Uterus (tissue), 4 donors: Measurements from ENCODE around the gene IQSEC3. TPM values are rescaled to one million over a fixed set of nuclear protein-coding genes. Genes with fewer than 3 reads are reported as not detected.

Experiments used
- DNase-seq, 2 donors: peaks; one replicate each; pipeline ENCODE4 v3.0.0-alpha.2; 2019 to 2020
- H3K27ac ChIP-seq, 2 donors: fragments of 200-600 bp; sonication (generic); 1 replicate in 1 of 2; 2 replicates in 1 of 2; pipeline ENCODE4 v1.5.1; 2016 to 2018
- H3K27me3 ChIP-seq, 2 donors: fragments of 200-600 bp; sonication (generic); one replicate each; pipeline ENCODE4 v1.5.1; 2018 to 2019; ENCODE audit warnings: control low read depth in 1 of 2
- H3K36me3 ChIP-seq, 2 donors: fragments of 200-600 bp; sonication (generic); one replicate each; pipeline ENCODE4 v1.5.1; 2019; ENCODE audit warnings: control low read depth in 1 of 2
- H3K4me1 ChIP-seq, 2 donors: fragments of 200-600 bp; sonication (generic); one replicate each; pipeline ENCODE4 v1.5.1; 2018 to 2019; ENCODE audit warnings: control low read depth in 1 of 2
- H3K4me3 ChIP-seq, 2 donors: fragments of 200-600 bp; sonication (generic); 1 replicate in 1 of 2; 2 replicates in 1 of 2; pipeline ENCODE4 v1.5.1; 2018 to 2019; ENCODE audit warnings: mild to moderate bottlenecking in 1 of 2
- H3K9me3 ChIP-seq, 2 donors: fragments of 200-600 bp; sonication (generic); one replicate each; pipeline ENCODE4 v1.5.1; 2019; ENCODE audit warnings: control low read depth in 1 of 2
- CTCF ChIP-seq, 4 experiments: fragments of 200-600 bp in 2 of 4; fragments of 450-650 bp in 2 of 4; sonication (generic) in 2 of 4; IDR thresholded peaks; one replicate each; pipeline ENCODE4 v1.5.1; 2016 to 2019; ENCODE audit warnings: antibody characterized with exemption in 4 of 4, mild to moderate bottlenecking in 2 of 4, moderate library complexity in 1 of 4
- POLR2A ChIP-seq, 2 donors: fragments of 450-650 bp; IDR thresholded peaks; one replicate each; pipeline ENCODE4 v1.6.1; 2016; ENCODE audit warnings: antibody characterized with exemption in 2 of 2, mild to moderate bottlenecking in 1 of 2, moderate library complexity in 1 of 2
- intact Hi-C: fragments of 100-400 bp; cut with DNase I; formaldehyde crosslinking; loops from one replicate; pipeline ENCODE4 v1.15.1; 2023; ENCODE audit warnings: low total_unique reads
- total RNA-seq, 4 donors: library from RNA; depleted of rRNA in 3 of 4; stranded (reverse); fragments of >200 nt in 3 of 4; gene quantifications; one replicate each; pipeline versions ENCODE4 v1.1.0 to v1.2.4, GENCODE V29; 2014 to 2023
- donor health status: DM: yes; HTN: yes; CAD: no.

The IQSEC3 gene
- total RNA-seq, 4 donors from 2014 or later, result under 0.01 to 2.9 (median 1.3) TPM

GRCh38 chr12:101969-102878 lies 35.7 kb downstream of the IQSEC3 start:
- H3K27ac ChIP-seq, result no peak overlapping the region
- no peaks in the 10 kb centered on the region for H3K4me1 ChIP-seq
- H3K27me3 ChIP-seq, result no peaks in the 10 kb centered on the region
- TF ChIP-seq POLR2A (IDR thresholded peaks at IDR 0.05) (no peak), CTCF (IDR thresholded peaks at IDR 0.05) (no peak)
- intact Hi-C loops, result no loop called here
- H3K4me3 ChIP-seq, result no peak overlapping the region
- no peak for DNase-seq
- H3K36me3 ChIP-seq, result no peaks in the 10 kb centered on the region
- no peaks in the 10 kb centered on the region for H3K9me3 ChIP-seq

GRCh38 chr12:102879-103168 lies 36.3 kb downstream of the IQSEC3 start:
- no peaks in the 10 kb centered on the region for H3K27me3 ChIP-seq
- intact Hi-C loops, result no loop called here
- H3K4me1 ChIP-seq, result no peaks in the 10 kb centered on the region
- DNase-seq, result no peak
- TF ChIP-seq POLR2A (IDR thresholded peaks at IDR 0.05) (no peak), CTCF (IDR thresholded peaks at IDR 0.05) (no peak)
- no peak overlapping the region for H3K27ac ChIP-seq
- no peak overlapping the region for H3K4me3 ChIP-seq
- no peaks in the 10 kb centered on the region for H3K36me3 ChIP-seq
- no peaks in the 10 kb centered on the region for H3K9me3 ChIP-seq

- no peak for TF ChIP-seq CTCF (IDR thresholded peaks at IDR 0.05)
- TF ChIP-seq POLR2A (IDR thresholded peaks at IDR 0.05), result no peak
- intact Hi-C loops, result no loop called here
- Histone ChIP-seq H3K27ac (no peak overlapping the region), H3K36me3 (no peaks in the 10 kb centered on the region), H3K4me1 (no peaks in the 10 kb centered on the region), H3K9me3 (no peaks in the 10 kb centered on the region), H3K4me3 (no peak overlapping the region), H3K27me3 (no peaks in the 10 kb centered on the region)
- no peak for DNase-seq
Observed at GRCh38 chr12:103169-103981, 36.8 kb downstream of the IQSEC3 start.

- Histone ChIP-seq H3K27me3 (no peaks in the 10 kb centered on the region), H3K4me1 (no peaks in the 10 kb centered on the region), H3K4me3 (no peak overlapping the region), H3K27ac (no peak overlapping the region), H3K36me3 (no peaks in the 10 kb centered on the region), H3K9me3 (no peaks in the 10 kb centered on the region)
- intact Hi-C loops, result no loop called here
- DNase-seq, result no peak
- no peak for TF ChIP-seq POLR2A (IDR thresholded peaks at IDR 0.05)
- no peak for TF ChIP-seq CTCF (IDR thresholded peaks at IDR 0.05)
Observed at GRCh38 chr12:104551-105081, 38.0 kb downstream of the IQSEC3 start.

- Histone ChIP-seq H3K27me3 (no peaks in the 10 kb centered on the region), H3K4me1 (no peaks in the 10 kb centered on the region), H3K9me3 (no peaks in the 10 kb centered on the region), H3K36me3 (no peaks in the 10 kb centered on the region), H3K27ac (no peak overlapping the region), H3K4me3 (no peak overlapping the region)
- no peak for DNase-seq
- intact Hi-C loops, result no loop called here
- TF ChIP-seq CTCF (IDR thresholded peaks at IDR 0.05), result no peak
- TF ChIP-seq POLR2A (IDR thresholded peaks at IDR 0.05), result no peak
Observed at GRCh38 chr12:105696-106095, 39.1 kb downstream of the IQSEC3 start.
